ENCODE data around the gene DAPK1. TPM values are rescaled to one million over a fixed set of nuclear protein-coding genes. Genes with fewer than 3 reads are reported as not detected.

Gene DAPK1
- total RNA-seq, 1 donor from 2014 or later = 168 TPM

DNA sequence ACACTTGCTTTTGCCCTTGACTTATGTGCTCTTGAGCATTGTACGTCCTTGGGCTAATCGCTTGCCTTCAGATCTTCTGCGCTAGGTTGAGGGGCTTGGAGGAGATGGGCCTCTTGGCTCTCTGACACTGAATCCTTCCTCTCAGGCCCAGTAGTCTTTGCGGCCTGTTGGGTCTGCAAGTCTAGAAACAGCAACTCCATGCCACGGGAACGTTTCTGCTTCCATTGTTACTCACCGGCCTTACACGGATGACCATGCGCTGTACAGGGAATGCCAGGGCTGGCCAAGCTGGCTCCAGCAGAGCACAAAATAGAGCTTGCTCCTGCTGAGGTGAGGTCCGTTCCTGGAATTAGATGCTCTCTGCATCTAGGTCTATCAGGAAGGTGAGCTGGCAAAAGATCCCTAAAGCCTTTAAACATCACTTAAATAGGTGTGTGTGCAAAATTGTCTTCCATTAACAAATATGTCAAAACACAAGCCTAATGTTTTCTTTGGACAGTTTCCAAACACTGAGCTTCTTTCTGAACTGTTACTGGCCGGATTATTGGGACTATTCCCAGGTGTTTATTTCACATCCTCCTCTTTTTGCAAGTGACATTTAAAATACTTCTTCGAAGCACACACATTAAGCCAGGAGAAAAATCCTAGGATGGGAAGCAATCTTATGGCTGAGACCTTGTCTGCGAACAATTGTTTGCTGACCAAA, 29.7 kb downstream of the DAPK1 start:
- Histone ChIP-seq H3K4me1 (peaks cover 23% of the 10 kb centered on the region), H3K27ac (no peak overlapping the region), H3K36me3 (no peaks in the 10 kb centered on the region), H3K27me3 (no peaks in the 10 kb centered on the region), H3K4me3 (no peak overlapping the region), H3K9me3 (no peaks in the 10 kb centered on the region)
- intact Hi-C loops (cut with DNase I) = no loop called here
- TF ChIP-seq, protein P1, sequence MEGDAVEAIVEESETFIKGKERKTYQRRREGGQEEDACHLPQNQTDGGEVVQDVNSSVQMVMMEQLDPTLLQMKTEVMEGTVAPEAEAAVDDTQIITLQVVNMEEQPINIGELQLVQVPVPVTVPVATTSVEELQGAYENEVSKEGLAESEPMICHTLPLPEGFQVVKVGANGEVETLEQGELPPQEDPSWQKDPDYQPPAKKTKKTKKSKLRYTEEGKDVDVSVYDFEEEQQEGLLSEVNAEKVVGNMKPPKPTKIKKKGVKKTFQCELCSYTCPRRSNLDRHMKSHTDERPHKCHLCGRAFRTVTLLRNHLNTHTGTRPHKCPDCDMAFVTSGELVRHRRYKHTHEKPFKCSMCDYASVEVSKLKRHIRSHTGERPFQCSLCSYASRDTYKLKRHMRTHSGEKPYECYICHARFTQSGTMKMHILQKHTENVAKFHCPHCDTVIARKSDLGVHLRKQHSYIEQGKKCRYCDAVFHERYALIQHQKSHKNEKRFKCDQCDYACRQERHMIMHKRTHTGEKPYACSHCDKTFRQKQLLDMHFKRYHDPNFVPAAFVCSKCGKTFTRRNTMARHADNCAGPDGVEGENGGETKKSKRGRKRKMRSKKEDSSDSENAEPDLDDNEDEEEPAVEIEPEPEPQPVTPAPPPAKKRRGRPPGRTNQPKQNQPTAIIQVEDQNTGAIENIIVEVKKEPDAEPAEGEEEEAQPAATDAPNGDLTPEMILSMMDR (IDR thresholded peaks at IDR 0.05) = no peak
- ATAC-seq = no peak
- DNase-seq = no peak

DNA sequence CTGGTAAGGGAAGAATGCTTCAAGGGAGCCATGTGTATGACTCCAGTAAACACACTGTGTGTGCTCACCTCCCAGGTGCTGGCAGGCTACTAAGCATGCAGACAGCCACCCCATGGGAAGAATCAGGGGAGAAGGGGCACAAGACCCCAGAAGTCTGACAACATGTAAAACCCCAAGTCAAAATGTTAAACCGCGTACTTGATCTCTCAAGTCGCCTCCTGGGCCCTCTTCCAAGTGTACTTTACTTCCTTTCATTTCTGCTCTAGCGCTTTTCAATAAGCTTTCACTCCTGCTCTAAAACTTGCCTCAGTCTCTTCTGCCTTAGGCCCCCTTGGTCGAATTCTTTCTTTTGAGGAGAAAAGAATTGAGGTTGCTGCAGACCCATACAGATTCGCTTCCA, 31.3 kb downstream of the DAPK1 start:
- no peak overlapping the region for H3K27ac ChIP-seq
- H3K9me3 ChIP-seq = no peaks in the 10 kb centered on the region
- TF ChIP-seq, protein P1 (IDR thresholded peaks at IDR 0.05) = no peak
- H3K4me1 ChIP-seq = peaks cover 19% of the 10 kb centered on the region
- intact Hi-C loops (cut with DNase I) = no loop called here
- DNase-seq = no peak
- no peaks in the 10 kb centered on the region for H3K36me3 ChIP-seq
- H3K27me3 ChIP-seq = no peaks in the 10 kb centered on the region
- H3K4me3 ChIP-seq = no peak overlapping the region
- no peak for ATAC-seq

DNA sequence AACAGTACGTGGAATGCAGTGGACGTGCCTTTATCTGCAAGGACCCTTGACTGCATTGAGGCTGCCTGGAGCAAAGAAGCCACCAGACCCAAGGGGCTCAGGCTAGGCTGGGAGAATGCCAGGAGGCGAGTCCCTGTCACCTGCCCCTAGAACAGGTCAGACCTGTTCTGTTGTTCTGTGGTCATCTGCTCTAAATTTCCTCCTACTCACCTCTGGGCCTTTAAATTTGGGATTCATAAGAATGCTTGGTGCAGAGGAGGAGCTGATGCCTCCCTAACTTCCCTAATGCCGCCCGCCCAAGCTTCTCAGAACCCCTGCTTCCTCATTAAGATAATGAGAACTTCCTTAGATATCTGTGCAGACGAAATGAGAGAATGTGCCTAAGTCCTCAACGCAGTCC, 32.0 kb downstream of the DAPK1 start:
- peak; percentile 83 for ATAC-seq
- no peak overlapping the region for H3K4me3 ChIP-seq
- H3K4me1 ChIP-seq = peaks cover 19% of the 10 kb centered on the region
- H3K36me3 ChIP-seq = no peaks in the 10 kb centered on the region
- peak overlapping the region; percentile 33 for H3K27ac ChIP-seq
- intact Hi-C loops (cut with DNase I) = no loop called here
- no peaks in the 10 kb centered on the region for H3K27me3 ChIP-seq
- TF ChIP-seq, protein P1 (IDR thresholded peaks at IDR 0.05) = no peak
- no peaks in the 10 kb centered on the region for H3K9me3 ChIP-seq
- DNase-seq = no peak

DNA sequence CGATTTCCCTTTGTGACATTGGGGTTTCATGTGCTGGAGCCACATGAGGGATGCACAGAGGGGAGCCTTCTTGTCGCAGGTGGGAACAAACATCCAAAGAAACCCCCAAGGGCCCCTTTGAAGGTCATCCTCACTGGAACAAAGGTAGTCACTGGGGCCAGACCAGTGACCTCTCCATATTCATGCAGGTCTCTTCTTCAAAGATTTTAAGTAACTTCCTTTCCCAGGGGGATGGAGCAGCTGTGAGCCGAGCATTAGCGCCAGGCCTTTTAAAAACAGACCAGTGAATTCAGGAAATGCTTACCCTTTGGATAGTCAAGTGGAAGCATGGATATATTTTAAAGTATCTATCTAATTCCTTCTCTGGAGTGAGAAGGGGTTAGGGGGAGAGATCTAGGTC, 33.0 kb downstream of the DAPK1 start:
- H3K27ac ChIP-seq = no peak overlapping the region
- no peak for ATAC-seq
- DNase-seq = no peak
- H3K36me3 ChIP-seq = no peaks in the 10 kb centered on the region
- peaks cover 19% of the 10 kb centered on the region for H3K4me1 ChIP-seq
- no peak overlapping the region for H3K4me3 ChIP-seq
- H3K27me3 ChIP-seq = no peaks in the 10 kb centered on the region
- TF ChIP-seq, protein P1 (IDR thresholded peaks at IDR 0.05) = no peak
- H3K9me3 ChIP-seq = no peaks in the 10 kb centered on the region
- intact Hi-C loops (cut with DNase I) = no loop called here

DNA sequence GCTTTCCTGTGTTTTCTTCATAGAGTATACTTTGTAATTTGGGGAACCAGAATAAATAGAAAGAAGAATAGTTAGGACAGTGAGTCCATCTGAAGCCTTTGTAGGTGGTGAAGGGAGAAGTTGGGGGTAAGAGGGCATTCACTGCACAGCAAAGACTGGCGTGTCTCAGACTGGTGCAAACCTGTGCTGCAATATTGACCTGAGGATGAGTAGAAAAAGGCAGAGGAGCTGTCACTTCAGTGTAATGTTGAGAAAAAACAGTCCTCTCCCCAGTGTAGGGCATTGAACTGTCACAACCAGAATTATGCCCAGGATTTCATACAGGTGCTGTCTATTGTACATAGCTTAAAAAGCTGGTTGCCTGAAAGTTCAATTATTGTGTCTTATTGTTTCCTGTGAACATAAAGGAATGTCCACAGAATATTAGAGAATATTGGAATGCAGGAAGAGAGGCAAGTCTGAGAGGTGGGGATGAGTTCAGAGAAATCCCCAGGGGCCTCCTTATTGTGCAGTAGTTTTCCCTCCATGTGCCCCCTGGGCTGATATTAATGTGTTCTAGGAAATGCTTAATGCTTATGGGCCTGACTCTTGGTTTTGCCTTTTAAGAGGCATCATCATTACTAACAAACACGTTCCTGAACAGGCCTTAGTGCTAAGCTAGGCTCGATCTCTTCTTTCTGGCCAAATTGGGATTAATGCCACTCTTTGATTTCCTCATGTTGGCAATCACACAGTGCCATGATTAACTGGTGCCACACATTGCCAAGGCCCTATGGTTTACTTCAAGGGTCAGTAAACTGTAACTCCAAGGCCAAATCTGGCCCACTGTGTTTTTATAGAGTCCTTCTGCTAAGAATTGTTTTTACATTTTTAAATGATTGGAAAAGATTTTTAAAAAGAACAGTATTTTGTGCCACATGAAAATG, 34.0 kb downstream of the DAPK1 start:
- DNase-seq = no peak
- Histone ChIP-seq H3K4me1 (peaks cover 19% of the 10 kb centered on the region), H3K27ac (no peak overlapping the region)

More for the DNA sequence above, 34.0 kb downstream of the DAPK1 start:
- H3K36me3 ChIP-seq = no peaks in the 10 kb centered on the region
- TF ChIP-seq, protein P1 (IDR thresholded peaks at IDR 0.05) = no peak
- no peaks in the 10 kb centered on the region for H3K9me3 ChIP-seq
- H3K27me3 ChIP-seq = no peaks in the 10 kb centered on the region
- H3K4me3 ChIP-seq = no peak overlapping the region
- intact Hi-C loops (cut with DNase I) = no loop called here
- ATAC-seq = no peak

Data from upper lobe of right lung (tissue), 1 donor.